ENCODE results near the gene MRNIP.
"Not testable (repeated sequence)": the region's sequence is repeated elsewhere in the genome, so short reads cannot be mapped to it uniquely, and the experiment has no call there.

The MRNIP gene

DNA sequence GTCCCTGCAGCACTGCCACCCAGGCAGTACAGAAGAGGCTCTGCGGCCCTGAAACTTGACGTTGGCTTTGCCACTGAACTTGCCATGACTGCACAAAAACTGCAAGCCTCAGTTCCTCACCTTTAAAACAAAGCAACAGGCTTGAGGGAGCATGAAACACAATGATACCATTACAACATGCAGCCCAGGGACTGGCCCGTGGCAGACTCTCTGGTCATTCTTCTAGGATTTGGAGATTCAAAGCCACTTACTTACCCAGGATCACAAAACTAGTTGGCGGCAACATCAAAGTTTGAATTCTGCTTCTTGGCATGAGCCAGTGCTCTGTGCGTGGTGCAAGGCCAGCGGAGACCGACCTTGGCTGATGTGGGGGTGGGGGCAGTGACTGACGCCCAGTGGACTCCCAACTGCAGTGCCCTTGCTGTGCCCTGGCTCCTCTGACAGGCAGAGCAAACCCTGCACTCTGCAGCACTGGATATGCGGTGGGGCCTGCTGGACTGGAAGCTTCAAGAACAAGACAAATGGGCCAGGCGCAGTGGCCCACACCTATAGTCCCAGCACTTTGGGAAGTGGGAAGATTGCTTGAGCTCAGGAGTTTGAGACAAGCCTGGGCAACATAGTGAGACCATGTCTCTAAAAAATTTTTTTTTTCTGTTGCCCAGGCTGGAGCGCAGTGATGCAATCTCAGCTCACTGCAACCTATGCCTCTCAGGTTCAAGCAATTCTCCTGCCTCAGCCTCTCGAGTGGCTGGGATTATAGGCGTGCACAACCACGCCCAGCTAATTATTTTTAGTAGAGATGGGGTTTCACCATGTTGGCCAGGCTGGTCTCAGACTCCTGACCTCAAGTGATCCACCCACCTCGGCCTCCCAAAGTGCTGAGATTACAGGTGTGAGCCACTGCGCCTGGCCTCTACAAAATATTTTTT lies 19.0 kb downstream of the MRNIP start:
- no peak for DNase-seq (ENCODE audit: low spot score)

DNA sequence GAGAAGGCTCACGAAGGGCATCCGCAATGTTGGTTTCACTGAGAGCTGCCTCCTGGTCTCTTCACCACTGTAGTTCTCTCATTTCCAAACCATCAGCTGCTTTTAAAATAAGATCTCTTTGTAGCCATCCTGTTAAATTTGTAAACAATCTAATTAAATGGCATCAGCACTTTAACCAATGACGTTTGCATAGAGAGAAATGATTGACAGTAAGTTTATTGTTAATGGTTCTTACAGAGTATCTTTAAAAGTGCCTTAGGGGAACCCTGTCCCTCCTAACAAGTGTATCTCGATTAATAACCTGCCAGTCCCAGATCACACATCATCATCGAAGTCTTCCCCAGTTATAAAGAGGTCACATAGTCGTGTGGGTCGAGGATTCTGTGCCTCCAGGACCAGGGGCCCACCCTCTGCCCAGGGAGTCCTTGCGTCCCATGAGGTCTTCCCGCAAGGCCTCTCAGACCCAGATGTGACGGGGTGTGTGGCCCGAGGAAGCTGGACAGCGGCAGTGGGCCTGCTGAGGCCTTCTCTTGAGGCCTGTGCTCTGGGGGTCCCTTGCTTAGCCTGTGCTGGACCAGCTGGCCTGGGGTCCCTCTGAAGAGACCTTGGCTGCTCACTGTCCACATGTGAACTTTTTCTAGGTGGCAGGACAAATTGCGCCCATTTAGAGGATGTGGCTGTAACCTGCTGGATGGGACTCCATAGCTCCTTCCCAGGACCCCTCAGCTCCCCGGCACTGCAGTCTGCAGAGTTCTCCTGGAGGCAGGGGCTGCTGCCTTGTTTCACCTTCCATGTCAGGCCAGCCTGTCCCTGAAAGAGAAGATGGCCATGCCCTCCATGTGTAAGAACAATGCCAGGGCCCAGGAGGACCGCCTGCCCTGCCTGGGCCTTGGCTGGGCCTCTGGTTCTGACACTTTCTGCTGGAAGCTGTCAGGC lies 21.3 kb downstream of the MRNIP start:
- no peak for DNase-seq (ENCODE audit: low spot score)

DNA sequence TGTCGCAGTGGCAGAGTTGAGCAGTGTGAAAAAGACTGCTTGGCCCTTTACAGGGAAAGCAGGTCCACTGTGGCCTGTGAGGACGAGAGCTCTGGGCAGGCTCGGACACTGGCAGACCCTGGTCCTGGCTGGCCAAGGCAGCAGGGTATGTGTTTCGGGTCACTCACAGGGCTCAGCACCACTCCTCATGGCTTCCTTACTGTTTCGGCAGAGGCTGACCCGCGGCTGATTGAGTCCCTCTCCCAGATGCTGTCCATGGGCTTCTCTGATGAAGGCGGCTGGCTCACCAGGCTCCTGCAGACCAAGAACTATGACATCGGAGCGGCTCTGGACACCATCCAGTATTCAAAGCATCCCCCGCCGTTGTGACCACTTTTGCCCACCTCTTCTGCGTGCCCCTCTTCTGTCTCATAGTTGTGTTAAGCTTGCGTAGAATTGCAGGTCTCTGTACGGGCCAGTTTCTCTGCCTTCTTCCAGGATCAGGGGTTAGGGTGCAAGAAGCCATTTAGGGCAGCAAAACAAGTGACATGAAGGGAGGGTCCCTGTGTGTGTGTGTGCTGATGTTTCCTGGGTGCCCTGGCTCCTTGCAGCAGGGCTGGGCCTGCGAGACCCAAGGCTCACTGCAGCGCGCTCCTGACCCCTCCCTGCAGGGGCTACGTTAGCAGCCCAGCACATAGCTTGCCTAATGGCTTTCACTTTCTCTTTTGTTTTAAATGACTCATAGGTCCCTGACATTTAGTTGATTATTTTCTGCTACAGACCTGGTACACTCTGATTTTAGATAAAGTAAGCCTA lies 22.2 kb downstream of the MRNIP start:
- DNase-seq (ENCODE audit: low spot score) = no peak

DNA sequence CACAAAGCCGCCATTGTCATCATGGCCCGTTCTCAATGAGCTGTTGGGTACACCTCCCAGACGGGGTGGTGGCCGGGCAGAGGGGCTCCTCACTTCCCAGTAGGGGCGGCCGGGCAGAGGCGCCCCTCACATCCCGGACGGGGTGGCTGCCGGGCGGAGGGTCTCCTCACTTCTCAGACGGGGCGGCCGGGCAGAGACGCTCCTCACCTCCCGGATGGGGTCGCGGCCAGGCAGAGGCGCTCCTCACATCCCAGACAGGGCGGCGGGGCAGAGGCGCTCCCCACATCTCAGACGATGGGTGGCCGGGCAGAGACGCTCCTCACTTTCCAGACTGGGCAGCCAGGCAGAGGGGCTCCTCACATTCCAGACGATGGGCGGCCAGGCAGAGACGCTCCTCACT lies 23.7 kb downstream of the MRNIP start:
- DNase-seq (ENCODE audit: low spot score) = not testable (repeated sequence)

DNA sequence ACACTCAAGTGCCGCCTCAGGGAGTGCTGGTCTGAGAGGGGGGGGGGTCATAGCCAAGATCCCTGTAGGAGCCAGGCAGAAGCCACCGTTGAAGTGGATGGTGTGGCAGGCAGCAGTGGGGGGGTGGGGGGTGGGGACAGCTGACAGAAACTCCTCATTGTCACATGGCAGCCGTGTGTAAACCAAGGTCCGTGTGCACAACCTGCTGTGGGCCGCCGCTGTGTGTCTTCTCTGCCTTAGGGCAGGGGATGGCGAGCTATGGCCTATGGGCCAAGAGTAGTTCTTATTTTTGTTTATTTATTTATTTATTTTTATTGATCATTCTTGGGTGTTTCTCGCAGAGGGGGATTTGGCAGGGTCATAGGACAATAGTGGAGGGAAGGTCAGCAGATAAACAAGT lies 24.5 kb downstream of the MRNIP start:
- DNase-seq (ENCODE audit: low spot score) = no peak

DNA sequence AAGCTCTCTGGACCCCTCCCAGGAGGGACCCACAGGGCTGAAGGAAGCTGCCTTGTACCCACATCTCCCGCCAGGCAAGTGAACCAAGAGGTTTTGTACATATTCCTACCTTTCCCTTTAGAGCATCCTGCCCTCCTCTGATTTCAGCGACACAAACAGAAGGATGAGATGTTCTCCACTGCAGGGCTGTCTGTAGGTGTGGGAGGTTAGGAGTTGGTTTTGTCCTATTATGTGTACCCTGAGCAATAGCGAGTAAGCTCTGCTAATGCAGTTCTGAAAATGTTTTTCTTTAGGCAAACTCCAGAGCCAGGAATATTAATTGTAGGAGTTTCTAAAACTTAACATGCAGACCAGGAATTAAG lies 24.9 kb downstream of the MRNIP start:
- no peak for DNase-seq (ENCODE audit: low spot score)

DNA sequence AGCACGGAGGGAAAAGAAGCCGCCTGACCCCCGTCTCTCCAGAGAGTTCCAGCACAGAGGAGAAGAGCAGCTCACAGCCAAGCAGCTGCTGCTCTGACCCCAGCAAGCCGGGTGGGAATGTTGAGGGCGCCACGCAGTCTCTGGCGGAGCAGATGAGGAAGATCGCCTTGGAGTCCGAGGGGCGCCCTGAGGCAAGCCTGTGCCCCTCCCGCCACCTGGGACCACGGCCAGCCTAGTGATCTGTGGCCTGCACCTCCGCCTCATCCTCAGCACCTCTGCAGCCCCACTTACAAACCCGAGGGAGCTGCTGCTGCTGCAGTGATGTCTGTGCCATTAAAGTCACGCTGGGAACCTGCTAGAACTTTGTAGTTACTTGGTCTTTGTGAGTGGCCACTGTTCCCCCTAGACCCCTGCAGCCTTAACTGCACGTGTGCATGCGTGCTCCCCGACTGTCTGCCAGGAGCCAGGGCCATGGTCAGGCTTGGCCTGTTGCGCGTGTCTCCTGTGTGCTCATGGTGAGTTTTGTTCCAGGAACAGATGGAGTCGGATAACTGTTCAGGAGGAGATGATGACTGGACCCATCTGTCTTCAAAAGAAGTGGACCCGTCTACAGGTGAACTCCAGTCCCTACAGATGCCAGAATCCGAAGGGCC lies 25.4 kb downstream of the MRNIP start:
- DNase-seq (ENCODE audit: low spot score) = no peak

DNA sequence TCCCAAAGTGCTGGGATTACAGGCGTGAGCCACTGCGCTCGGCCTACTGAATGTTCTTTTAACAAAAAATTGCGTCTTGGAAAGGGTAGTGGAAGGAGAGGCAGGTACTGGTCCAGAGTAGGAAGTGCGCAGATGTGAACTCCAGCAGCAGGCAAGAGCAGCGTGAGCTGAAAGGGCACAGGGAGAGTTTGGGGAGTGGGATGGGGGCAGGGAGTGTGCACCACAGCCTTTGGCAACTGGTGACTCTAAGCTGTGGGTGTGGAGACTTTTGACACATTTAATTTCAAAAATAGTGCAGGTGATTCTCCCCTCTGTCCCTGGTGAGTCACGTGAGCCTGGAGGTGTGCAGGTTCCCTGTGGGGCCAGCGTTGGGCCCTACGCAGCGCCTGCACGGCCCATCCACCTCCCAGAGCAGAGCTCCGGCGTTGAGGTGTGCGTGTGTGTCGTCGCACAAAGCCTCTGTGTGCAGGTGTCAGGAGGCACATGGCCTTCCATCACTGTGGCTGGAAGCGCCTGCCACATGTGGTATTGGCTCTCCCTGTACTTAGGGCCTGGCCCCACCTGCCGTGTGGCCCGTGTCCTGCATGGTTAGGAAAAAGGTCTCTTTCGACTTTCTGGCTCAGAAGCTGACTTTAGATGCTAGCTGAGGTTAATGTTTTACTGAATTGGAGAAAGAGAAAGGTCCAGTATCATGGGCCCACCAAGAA lies 26.4 kb downstream of the MRNIP start:
- DNase-seq (ENCODE audit: low spot score) = no peak

DNA sequence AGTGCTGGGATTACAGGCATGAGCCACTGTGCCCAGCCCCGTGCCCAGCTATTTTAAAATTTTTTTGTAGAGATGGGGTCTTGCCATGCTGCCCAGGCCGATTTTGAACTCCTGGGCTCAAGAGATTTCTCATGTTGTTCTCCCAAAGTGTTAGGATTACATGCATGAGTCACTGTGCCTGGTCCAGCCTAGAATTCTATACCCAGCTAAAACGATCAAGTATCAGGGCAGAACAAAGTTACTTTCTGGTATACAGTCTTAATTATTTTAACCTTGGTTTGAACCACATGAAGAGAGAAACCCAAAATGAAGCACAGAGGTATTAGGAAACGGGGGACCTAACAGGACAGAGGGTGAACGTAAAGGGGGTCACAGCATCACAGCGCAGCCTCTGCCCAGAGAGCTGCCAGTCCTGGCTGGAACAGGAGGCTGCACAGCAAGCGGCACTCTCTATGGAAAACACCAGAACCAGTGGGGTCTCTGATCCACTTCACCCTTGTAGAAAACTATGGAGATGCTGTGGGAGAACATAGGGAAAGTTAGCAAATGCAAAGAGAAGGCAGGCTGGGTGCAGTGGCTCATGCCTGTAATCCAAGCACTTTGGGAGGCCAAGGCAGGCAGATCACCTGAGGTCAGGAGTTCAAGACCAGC lies 27.7 kb downstream of the MRNIP start:
- DNase-seq (ENCODE audit: low spot score) = no peak

DNA sequence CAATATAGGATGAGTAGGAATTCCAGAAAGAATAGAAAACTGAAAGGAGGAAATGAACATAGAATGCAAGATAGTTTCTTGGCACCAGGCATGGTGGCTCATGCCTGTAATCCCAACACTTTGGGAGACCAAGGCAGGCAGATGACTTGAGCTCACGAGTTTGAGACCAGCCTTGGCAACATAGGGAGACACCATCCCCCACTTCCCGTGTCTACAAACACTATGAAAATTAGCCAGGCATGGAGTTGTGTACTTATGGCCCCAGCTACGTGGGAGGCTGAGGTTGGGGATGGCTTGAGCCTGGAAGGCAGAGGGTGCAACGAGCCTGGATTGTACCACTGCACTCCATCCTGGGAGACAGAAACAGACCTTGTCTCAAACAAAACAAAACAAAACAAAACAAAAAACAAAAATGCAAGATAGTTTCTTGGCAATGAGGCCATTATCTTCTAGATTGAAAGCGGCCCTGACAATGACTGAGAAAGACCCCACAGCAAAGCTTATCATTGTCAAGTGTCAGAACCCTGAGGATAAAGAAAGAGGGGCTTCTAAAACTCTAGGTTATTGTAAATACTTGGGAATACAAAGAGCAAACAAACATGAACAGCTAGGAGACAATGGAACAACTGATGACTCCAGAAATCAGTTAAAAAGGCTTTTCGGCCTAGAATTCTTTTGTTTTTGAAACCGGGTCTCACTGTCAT lies 28.7 kb downstream of the MRNIP start:
- DNase-seq (ENCODE audit: low spot score) = no peak

DNA sequence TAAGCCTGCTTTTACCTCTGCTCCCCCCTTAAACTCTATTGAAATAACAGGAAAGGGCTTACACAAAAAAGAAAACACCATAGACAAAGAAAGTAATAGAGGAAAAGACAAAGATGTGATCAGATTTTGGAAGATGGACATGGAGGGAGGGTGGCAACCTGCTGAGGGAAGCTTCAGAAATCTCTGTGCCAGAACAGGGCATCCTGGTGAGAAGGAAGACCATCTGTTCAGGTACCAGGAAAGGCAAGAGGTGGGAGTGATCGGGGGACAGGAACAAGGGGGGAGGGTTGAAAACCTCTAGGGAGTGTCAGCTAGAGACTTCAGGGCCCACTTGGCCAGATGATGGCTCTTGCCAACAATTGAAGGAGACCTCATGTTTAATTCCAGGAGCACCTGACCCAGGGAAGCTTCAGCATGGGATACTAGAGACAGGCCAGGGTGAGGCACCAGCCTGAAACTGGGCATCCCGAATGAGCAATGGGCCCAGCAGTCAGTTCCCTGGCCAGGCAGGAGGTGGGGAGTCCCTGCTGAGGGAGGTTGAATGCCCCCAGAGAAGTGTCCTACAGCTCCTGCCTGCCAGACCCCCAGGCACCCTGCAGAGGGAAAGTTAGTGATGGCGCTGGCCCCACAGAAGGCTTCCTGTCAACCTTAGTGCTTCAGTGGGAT lies 29.7 kb downstream of the MRNIP start:
- DNase-seq (ENCODE audit: low spot score) = no peak

DNA sequence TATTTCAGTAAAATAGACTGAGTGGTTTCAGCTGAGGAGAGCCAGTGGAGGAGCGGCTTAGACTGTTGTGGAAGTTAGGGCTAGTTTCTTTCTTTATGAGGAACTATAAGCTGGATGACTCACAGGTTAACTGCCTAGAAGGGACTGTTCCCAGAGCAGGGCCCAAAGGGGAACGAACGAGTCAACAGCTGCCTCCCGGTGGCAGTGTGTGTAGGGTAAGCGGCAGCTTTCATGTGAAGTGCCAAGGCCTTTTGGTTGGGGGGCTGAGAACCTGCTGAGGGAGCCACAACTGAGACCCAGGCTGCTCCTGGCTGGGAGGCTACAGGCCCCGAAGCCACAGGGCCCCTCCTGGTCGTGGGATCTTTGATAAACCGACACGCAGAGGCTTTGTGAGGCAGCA lies 30.9 kb downstream of the MRNIP start:
- DNase-seq (ENCODE audit: low spot score) = no peak

DNA sequence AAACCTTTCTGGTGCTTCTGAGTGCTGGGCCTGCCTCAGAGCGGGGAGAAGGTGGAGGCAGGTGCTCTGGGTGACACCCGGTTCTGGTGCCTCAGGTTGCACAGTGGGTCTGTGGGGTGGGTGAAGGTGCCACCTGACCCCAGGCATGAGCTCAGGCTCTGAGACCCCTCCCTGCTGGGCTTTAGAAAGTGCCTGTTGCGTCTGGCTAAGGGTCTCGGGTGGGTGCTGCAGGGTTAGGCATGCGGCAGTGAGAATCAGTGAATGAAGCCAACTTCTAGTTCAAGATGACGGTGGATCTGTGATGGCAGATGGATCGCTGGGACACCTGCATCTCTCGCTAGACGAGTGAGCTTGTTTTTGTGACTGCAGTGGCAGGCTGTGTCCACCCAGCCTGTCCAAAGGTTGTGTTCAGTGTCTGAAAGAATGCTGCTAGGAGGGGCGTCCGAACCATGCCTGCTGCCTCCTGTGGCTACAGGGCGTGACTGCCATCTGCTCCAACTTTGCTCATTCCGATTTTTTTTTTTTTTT lies 32.9 kb downstream of the MRNIP start:
- no peak for DNase-seq (ENCODE audit: low spot score)

DNA sequence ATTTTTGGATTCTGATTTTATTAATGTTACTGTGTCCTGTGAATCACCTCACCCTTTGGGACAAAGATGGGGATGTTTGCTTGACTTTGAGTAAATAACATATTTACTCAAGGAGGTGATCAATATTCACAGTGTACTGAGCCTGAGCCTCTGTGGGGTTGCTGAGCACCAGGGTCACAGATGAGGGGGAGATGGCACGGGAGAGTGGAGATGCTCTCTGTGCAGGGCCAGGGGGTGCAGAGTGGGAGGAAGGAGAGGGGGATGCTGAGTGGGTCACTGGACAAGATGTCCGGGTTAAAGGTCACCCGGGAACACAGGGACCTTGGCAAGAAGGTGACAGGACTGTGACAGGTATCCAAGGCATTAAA lies 33.9 kb downstream of the MRNIP start:
- DNase-seq (ENCODE audit: low spot score) = no peak

DNA sequence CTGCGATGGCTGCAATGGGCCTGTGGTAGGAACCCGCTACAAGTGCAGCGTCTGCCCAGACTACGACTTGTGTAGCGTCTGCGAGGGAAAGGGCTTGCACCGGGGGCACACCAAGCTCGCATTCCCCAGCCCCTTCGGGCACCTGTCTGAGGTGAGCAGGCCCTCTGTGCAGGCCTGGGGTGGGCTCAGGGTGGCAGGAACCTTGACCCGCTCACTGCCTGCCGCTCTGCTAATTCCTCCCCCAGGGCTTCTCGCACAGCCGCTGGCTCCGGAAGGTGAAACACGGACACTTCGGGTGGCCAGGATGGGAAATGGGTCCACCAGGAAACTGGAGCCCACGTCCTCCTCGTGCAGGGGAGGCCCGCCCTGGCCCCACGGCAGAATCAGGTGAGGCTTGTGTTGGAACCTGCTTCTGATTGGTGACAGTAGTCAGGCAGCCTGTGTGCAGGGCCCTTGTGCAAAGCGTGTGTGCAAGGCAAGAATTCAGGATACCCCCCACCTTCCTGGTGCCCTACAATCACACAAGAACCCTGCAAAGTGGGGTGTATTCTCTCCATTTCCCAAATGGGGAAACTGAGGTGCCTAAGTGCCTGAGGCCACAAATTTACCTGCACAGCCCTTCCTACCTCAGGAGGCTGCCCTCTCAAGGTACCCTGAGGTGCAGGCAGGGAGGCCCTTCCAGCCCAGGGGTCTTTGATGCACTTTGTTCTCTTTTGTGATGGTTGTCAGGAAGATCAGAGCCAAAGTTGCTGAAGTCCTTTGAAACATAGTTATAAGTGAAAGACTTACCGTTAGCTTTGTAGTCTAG lies 34.5 kb downstream of the MRNIP start:
- DNase-seq (ENCODE audit: low spot score) = no peak

DNA sequence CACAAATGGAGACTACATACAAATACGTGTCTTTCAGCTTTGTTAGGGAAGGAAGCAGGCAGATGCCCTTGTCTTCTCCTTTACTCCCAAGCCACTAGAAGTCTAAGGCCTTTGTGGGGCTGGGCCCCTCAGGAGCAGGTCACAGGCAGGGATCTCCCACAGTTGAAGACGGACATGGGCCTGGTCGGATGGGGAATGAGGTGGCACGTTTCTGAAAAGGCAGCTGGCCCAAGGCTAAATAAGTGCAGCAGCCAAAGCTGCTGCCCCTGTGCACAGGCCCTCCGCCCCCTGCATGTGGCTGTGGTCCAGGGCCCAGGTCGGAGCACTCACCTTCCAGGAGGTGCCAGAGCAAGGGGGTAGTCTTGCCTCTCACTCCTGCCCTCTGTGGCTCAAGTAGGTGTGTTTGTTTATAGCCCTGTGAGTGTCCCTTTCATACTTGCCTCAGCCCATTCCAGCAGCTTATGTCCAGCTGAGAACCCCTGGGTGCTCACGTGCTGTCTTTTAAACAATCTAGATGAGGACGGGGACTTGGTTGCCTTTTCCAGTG lies 36.1 kb downstream of the MRNIP start:
- no peak for DNase-seq (ENCODE audit: low spot score)

DNA sequence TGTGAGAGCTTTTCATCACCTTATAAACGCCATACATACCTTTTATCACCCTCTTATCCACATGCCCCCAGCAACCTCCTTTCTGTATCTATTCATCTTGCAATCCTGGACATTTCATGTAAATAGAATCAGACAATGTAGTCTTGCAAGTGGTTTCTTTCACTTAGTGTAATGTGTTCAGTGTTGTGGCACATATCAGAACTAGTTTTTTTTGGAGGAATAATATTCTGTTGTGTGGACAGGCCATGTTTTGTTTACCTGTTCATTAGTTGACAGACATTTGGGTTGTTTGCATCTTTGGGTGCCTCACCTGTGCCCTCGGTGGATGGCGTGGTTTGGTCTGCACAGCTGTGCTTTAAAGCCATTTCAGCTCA lies 36.6 kb downstream of the MRNIP start:
- no peak for DNase-seq (ENCODE audit: low spot score)
